K562 (cell line): ENCODE data around the gene PRKAA1. TPM values are rescaled to one million over a fixed set of nuclear protein-coding genes. Genes with fewer than 3 reads are reported as not detected.

ENCODE experiments used
- ARHGAP35 ChIP-seq: fragments of 450-650 bp; IDR thresholded peaks from 2 replicates; pipeline ENCODE4 v1.6.1; 2018; ENCODE audit not compliant: partially characterized antibody
- ATF7 ChIP-seq: fragments of 450-650 bp; IDR thresholded peaks from 2 replicates; pipeline ENCODE4 v1.7.1; 2014; ENCODE audit warnings: mild to moderate bottlenecking, moderate library complexity
- CBX3 ChIP-seq, 2 experiments: IDR thresholded peaks; 1 replicate in 1 of 2; 2 replicates in 1 of 2; pipeline ENCODE4 v1.6.1; 2012; ENCODE audit warnings: inconsistent platforms in 2 of 2, low read length in 2 of 2, borderline replicate concordance in 1 of 2, control low read depth in 1 of 2
- CEBPB ChIP-seq: fragments of 450-650 bp; IDR thresholded peaks from 2 replicates; pipeline ENCODE4 v1.6.1; 2016; ENCODE audit warnings: missing genetic modification characterization, missing compliant biosample characterization
- CREM ChIP-seq: IDR thresholded peaks from 2 replicates; pipeline ENCODE4 v1.6.1; 2014; ENCODE audit warnings: antibody characterized with exemption, low read depth
- CTBP1 ChIP-seq: fragments of 450-650 bp; IDR thresholded peaks from 2 replicates; pipeline ENCODE4 v1.6.1; 2016; ENCODE audit warnings: borderline replicate concordance
- HIVEP1 ChIP-seq: fragments of 250-450 bp; sonication (Bioruptor Pico); IDR thresholded peaks from 2 replicates; pipeline ENCODE4 v1.4.0; 2020; ENCODE audit warnings: mild to moderate bottlenecking
- HMG20A ChIP-seq: fragments of 450-650 bp; formaldehyde crosslinking; conservative IDR thresholded peaks from 2 replicates; pipeline ENCODE4 v1.4.0; 2020; ENCODE audit warnings: mild to moderate bottlenecking, mixed read lengths
- HNRNPH1 ChIP-seq: fragments of 200-400 bp; formaldehyde crosslinking; optimal IDR thresholded peaks from 2 replicates; pipeline ENCODE3; 2017; ENCODE audit warnings: low read depth, mild to moderate bottlenecking, low read length, moderate library complexity
- IFI16 ChIP-seq: fragments of 250-450 bp; sonication (Bioruptor Pico); IDR thresholded peaks from 2 replicates; pipeline ENCODE4 v2.1.2; 2022; ENCODE audit warnings: mild to moderate bottlenecking, inconsistent platforms
- NBN ChIP-seq: fragments of 450-650 bp; IDR thresholded peaks from 2 replicates; pipeline ENCODE4 v1.6.1; 2016; ENCODE audit warnings: low read depth, mild to moderate bottlenecking
- NFIC ChIP-seq: fragments of 450-650 bp; IDR thresholded peaks from 2 replicates; pipeline ENCODE4 v1.6.1; 2017; ENCODE audit warnings: mild to moderate bottlenecking, inconsistent platforms
- NUFIP1 ChIP-seq: fragments of 450-650 bp; IDR thresholded peaks from 2 replicates; pipeline ENCODE4 v1.6.1; 2018; ENCODE audit not compliant: partially characterized antibody
- STAG1 ChIP-seq: sonication (generic); formaldehyde crosslinking; IDR thresholded peaks from 2 replicates; pipeline ENCODE4 v1.5.0; 2020; ENCODE audit warnings: missing genetic modification reagents, borderline replicate concordance
- TRIM24 ChIP-seq, 2 experiments: fragments of 450-650 bp; IDR thresholded peaks; 2 replicates each; pipeline ENCODE4 v1.6.1; 2016
- U2AF1 ChIP-seq: fragments of 200-400 bp; formaldehyde crosslinking; optimal IDR thresholded peaks from 2 replicates; pipeline ENCODE3; 2017; ENCODE audit warnings: mild to moderate bottlenecking, low read depth, low read length, moderate library complexity
- ZNF3 ChIP-seq: fragments of 250-450 bp; sonication (Bioruptor Pico); IDR thresholded peaks from 2 replicates; pipeline ENCODE4 v1.5.0; 2021; ENCODE audit warnings: mild to moderate bottlenecking, moderate library complexity
- ZNF395 ChIP-seq: fragments of 200-800 bp; sonication (Bioruptor generic); IDR thresholded peaks from 2 replicates; pipeline ENCODE4 v1.6.1; 2017; ENCODE audit warnings: missing genetic modification characterization, missing compliant biosample characterization
- ZNF551 ChIP-seq: fragments of 250-450 bp; sonication (Bioruptor Pico); IDR thresholded peaks from 2 replicates; pipeline ENCODE4 v1.5.0; 2021; ENCODE audit warnings: mild to moderate bottlenecking, moderate library complexity
- ZNF586 ChIP-seq: fragments of 450-650 bp; formaldehyde crosslinking; conservative IDR thresholded peaks from 2 replicates; pipeline ENCODE4 v1.4.0; 2020; ENCODE audit warnings: mild to moderate bottlenecking, moderate library complexity
- ZNF589 ChIP-seq: fragments of 200-800 bp; sonication (Bioruptor generic); IDR thresholded peaks from 2 replicates; pipeline ENCODE4 v1.6.1; 2016; ENCODE audit warnings: low read depth, missing genetic modification characterization, missing compliant biosample characterization
- polyA plus RNA-seq, 8 experiments: library from polyadenylated mRNA; depleted of rRNA in 4 of 8; stranded (reverse) in 5 of 8; unstranded in 3 of 8; fragments of >200 nt; fragmentation: Nextera tagmentation in 2 of 8; fragmentation: Illumina TruSeq in 1 of 8; extraction: Ambion mirVana in 2 of 8; extraction: Trizol in 1 of 8; gene quantifications; 2 replicates each; pipeline versions ENCODE4 v1.2.1 to v1.2.3, GENCODE V29; 2011 to 2014; ENCODE audit warnings: inconsistent platforms in 1 of 8, missing spikeins in 1 of 8
- total RNA-seq, 7 experiments: library from RNA; depleted of rRNA in 6 of 7; stranded (reverse); fragments of >200 nt in 6 of 7; fragmentation: Illumina TruSeq in 2 of 7; extraction: Trizol in 2 of 7; gene quantifications; 2 replicates each; pipeline versions ENCODE4 v1.2.1 to v1.2.3, GENCODE V29; 2011 to 2021; ENCODE audit warnings: low replicate concordance in 1 of 7
- TF ChIP-seq, protein P1 (sequence below): sonication (generic); formaldehyde crosslinking; IDR thresholded peaks from 2 replicates; pipeline ENCODE4 v1.4.0; 2020; ENCODE audit warnings: mild to moderate bottlenecking, missing genetic modification reagents
- TF ChIP-seq, protein P2 (sequence below): sonication (generic); formaldehyde crosslinking; IDR thresholded peaks from 2 replicates; pipeline ENCODE4 v1.8.0; 2022; ENCODE audit warnings: mild to moderate bottlenecking, missing genetic modification reagents, borderline replicate concordance
- TF ChIP-seq, protein P3 (sequence below): sonication (generic); formaldehyde crosslinking; IDR thresholded peaks from 2 replicates; pipeline ENCODE4 v1.8.1; 2022; ENCODE audit warnings: missing genetic modification reagents

The PRKAA1 gene
- total and polyA plus RNA-seq, 9 of the 15 experiments (the other 6 are each of a cell fraction or from before 2014, with no cell fraction given): 24.5 to 84.0 (median 51.4) TPM

DNA sequence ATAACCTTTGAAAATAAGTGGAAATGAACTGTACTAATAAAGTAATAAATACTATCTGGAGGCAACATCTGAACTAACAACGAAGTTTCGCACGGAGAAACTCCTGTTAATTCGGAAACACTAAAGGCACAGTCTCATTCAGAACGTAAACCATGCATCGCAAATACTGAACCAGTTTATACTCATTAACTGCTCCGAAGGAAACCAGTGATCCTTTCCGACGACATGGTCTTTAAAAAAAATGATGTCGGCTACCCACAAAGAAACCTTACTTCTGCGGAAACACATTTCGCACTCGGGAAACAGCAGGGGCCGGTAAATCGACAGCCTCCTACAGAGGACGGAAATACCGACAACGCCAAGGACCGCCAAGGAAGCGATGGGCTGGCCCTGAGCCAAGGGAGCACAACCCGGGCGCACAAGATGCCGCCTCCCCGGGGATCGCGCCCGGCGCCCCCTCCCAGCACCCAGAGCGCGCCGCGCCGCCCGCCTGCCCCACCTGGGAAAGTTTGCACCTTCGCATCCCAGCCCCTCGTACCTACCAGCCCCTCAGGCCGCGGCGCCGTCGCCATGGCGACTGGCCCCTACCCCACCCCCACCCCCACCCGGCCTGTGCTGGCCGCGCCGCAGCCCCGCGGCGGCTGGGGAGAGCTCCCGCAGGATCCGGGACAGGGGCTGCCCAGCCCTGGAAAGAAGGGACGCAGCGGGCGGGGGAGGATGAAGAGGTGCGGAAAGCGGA, 732 bp downstream of the PRKAA1 start (continued):
- peak; percentile 76; the same call in 1 of the 2 replicates for TF ChIP-seq CTBP1
- TF ChIP-seq ARHGAP35: no peak
- peak; percentile 9 for TF ChIP-seq U2AF1
- TF ChIP-seq ZNF551 (CRISPR knock-in tag): no peak
- TF ChIP-seq NBN: 0 out of 2 replicates have a peak, but pooled peaks have one; percentile 18
- no peak for TF ChIP-seq ZNF3 (CRISPR knock-in tag)
- peak; percentile 55 for TF ChIP-seq NUFIP1
- TF ChIP-seq CEBPB (tag): no peak
- TF ChIP-seq CREM: no peak
- TF ChIP-seq NFIC: peak; percentile 99
- TF ChIP-seq HMG20A: no peak
- TF ChIP-seq TRIM24 (IDR thresholded peaks at IDR 0.05): no peak
- no peak for TF ChIP-seq ZNF589 (CRISPR knock-in tag)
- TF ChIP-seq ATF7: no peak
- no peak for TF ChIP-seq HIVEP1 (CRISPR knock-in tag)
- peak; percentile 86; the same call in 1 of the 2 replicates for TF ChIP-seq ZNF395 (CRISPR knock-in tag)
- TF ChIP-seq, protein P1, sequence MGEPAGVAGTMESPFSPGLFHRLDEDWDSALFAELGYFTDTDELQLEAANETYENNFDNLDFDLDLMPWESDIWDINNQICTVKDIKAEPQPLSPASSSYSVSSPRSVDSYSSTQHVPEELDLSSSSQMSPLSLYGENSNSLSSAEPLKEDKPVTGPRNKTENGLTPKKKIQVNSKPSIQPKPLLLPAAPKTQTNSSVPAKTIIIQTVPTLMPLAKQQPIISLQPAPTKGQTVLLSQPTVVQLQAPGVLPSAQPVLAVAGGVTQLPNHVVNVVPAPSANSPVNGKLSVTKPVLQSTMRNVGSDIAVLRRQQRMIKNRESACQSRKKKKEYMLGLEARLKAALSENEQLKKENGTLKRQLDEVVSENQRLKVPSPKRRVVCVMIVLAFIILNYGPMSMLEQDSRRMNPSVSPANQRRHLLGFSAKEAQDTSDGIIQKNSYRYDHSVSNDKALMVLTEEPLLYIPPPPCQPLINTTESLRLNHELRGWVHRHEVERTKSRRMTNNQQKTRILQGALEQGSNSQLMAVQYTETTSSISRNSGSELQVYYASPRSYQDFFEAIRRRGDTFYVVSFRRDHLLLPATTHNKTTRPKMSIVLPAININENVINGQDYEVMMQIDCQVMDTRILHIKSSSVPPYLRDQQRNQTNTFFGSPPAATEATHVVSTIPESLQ (CRISPR knock-in tag): 0 out of 2 replicates have a peak, but pooled peaks have one; percentile 28
- TF ChIP-seq, protein P2, sequence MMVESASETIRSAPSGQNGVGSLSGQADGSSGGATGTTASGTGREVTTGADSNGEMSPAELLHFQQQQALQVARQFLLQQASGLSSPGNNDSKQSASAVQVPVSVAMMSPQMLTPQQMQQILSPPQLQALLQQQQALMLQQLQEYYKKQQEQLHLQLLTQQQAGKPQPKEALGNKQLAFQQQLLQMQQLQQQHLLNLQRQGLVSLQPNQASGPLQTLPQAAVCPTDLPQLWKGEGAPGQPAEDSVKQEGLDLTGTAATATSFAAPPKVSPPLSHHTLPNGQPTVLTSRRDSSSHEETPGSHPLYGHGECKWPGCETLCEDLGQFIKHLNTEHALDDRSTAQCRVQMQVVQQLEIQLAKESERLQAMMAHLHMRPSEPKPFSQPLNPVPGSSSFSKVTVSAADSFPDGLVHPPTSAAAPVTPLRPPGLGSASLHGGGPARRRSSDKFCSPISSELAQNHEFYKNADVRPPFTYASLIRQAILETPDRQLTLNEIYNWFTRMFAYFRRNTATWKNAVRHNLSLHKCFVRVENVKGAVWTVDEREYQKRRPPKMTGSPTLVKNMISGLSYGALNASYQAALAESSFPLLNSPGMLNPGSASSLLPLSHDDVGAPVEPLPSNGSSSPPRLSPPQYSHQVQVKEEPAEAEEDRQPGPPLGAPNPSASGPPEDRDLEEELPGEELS (CRISPR knock-in tag): no peak
- TF ChIP-seq, protein P3, sequence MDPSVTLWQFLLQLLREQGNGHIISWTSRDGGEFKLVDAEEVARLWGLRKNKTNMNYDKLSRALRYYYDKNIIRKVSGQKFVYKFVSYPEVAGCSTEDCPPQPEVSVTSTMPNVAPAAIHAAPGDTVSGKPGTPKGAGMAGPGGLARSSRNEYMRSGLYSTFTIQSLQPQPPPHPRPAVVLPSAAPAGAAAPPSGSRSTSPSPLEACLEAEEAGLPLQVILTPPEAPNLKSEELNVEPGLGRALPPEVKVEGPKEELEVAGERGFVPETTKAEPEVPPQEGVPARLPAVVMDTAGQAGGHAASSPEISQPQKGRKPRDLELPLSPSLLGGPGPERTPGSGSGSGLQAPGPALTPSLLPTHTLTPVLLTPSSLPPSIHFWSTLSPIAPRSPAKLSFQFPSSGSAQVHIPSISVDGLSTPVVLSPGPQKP (CRISPR knock-in tag): no peak
- no peak for TF ChIP-seq HNRNPH1
- TF ChIP-seq STAG1 (CRISPR knock-in tag): no peak
- no peak; a peak in 1 of 3 replicates for TF ChIP-seq CBX3 (IDR thresholded peaks at IDR 0.05; ENCODE audit: borderline replicate concordance in 1 of 2, low read length in 2 of 2)
- TF ChIP-seq ZNF586: no peak
- no peak for TF ChIP-seq IFI16
